Esophagus squamous epithelium (tissue), 4 donors: ENCODE results near the gene CEACAM20.

Experiments used
- CTCF ChIP-seq, 6 experiments: fragments of 450-650 bp in 4 of 6; fragments of 200-600 bp in 2 of 6; sonication (generic) in 2 of 6; IDR thresholded peaks; one replicate each; pipeline ENCODE4 v1.5.1; 2016 to 2019; ENCODE audit warnings: antibody characterized with exemption in 6 of 6, mild to moderate bottlenecking in 4 of 6, moderate library complexity in 4 of 6
- POLR2A ChIP-seq, 4 donors: fragments of 450-650 bp; IDR thresholded peaks; one replicate each; pipeline ENCODE4 v1.6.1; 2017; ENCODE audit warnings: antibody characterized with exemption in 4 of 4, mild to moderate bottlenecking in 4 of 4, moderate library complexity in 3 of 4

DNA sequence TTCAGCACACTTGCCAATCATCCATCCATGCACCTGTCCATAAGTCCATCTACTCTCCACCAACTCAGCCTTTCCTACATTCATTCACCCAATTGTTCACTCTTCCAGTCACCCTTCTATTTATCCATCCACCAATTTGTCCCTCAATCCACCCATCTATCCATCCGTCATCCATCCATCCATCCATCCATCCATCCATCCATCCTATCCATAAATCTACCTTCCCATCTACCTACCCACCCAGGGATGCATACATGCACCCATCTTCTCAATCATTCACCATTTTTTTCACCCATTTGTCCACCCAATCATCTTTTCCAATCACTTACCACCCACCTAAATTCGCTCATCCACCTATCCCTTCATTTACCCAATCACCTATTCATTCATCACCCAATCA is 14.6 kb upstream of the CEACAM20 start:
- TF ChIP-seq CTCF (IDR thresholded peaks at IDR 0.05) (no peak), POLR2A (IDR thresholded peaks at IDR 0.05) (no peak)
